RKO (cell line): Measurements from ENCODE around the gene CD160.
"Not testable (repeated sequence)": the region's sequence is repeated elsewhere in the genome, so short reads cannot be mapped to it uniquely, and the experiment has no call there.

ENCODE experiments used
- DNase-seq: peaks from one replicate; pipeline ENCODE4 v3.0.0-alpha.2; 2016; ENCODE audit warnings: low spot score

CD160 gene

DNA sequence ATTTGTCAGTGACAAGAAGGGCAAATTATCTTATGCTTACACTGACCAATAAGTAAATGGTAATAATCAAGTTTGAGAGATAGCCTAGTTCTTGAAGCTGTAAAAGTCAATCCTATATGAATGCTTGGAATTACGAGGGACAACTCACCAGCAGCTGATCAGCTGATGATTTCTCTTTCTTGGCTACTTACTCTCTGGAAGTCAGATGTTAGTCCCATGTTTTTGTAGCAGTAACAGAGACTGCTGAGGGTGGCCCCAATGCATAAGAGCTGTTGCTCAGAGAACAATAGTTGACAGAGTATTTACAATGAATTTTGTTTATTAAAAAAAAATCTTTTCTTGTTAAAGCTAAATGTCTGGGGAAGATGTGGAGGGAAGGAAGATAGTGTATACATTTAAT lies 39.3 kb downstream of the CD160 start:
- DNase-seq, result no peak

DNA sequence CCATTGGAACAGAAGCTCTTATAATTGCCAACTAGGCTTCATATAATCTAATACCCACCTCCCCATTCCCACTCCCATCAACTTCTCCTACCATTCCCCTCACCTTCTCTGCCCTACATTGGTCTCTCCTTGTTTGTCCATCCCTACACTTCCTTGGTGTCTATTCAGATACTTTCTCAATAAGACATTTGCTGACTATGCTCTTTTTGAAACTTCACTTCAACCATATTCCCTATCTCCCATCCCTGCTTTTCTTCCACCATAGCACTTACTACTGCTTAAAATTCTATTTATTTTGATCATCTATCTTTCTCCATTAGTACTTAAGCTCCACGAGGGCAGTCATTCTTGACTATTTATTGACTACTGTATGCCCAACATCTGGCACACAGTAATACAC lies 40.4 kb downstream of the CD160 start:
- no peak for DNase-seq

DNA sequence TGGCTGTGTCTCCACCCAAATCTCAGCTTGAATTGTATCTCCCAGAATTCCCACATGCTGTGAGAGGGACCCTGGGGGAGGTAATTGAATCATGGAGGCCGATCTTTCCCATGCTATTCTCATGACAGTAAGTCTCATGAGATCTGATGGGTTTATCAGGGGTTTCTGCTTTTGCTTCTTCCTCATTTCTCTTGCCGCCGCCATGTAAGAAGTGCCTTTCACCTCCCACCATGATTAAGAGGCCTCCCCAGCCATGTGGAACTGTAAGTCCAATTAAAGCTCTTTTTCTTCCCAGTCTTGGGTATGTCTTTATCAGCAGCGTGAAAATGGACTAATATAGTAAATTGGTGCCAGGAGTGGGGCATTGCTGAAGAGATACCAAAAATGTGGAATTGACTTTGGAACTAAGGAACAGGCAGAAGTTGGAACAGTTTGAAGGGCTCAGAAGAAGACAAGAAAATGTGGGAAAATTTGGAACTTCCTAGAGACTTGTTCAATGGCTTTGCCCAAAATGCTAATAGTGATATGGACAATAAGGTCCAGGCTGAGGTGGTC lies 41.2 kb downstream of the CD160 start:
- DNase-seq, result not testable (repeated sequence)

DNA sequence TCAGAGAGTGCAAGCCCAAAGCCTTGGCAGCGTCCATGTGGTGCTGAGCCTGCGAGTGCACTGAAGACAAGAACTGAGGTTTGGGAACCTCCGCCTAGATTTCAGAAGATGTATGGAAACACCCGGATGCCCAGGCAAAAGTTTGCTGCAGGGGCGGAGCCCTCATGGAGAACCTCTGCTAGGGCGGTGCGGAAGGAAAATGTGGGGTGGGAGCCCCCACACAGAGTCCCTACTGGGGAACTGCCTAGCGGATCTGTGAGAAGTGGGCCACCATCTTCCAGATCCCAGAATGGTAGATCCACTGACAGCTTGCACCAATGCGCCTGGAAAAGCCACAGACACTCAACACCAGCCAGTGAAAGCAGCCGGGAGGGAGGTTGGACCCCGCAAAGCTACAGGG lies 42.2 kb downstream of the CD160 start:
- not testable (repeated sequence) for DNase-seq

DNA sequence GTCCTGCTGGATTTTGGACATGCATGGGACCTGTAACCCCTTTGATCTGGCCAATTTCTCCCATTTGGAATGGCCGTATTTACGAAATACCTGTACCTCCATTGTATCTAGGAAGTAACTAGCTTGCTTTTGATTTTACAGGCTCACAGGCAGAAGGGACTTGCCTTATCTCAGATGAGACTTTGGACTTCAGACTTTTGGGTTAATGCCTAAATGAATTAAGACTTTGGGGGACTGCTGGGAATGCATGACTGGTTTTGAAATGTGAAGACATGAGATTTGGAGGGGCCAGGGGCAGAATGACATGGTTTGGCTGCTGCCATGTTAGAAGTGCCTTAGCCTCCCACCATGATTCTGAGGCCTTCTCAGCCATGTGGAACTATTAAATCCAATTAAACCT lies 42.7 kb downstream of the CD160 start:
- DNase-seq, result not testable (repeated sequence)

DNA sequence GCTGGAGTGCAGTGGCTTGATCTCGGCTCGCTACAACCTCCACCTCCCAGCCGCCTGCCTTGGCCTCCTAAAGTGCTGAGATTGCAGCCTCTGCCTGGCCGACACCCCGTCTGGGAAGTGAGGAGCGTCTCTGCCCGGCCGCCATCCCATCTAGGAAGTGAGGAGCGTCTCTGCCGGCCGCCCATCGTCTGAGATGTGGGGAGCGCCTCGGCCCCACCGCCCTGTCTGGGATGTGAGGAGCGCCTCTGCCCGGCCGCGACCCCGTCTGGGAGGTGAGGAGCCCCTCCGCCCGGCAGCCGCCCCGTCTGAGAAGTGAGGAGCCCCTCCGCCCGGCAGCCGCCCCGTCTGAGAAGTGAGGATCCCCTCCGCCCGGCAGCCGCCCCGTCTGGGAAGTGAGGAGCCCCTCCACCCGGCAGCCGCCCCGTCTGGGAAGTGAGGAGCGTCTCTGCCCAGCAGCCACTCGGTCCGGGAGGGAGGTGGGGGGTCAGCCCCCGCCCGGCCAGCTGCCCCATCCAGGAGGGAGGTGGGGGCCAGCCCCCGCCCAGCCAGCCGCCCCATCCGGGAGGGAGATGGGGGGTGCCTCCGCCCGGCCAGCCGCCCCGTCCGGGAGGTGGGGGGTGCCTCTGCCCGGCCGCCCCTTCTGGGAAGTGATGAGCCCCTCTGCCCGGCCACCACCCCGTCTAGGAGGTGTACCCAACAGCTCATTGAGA lies 45.1 kb downstream of the CD160 start:
- not testable (repeated sequence) for DNase-seq

DNA sequence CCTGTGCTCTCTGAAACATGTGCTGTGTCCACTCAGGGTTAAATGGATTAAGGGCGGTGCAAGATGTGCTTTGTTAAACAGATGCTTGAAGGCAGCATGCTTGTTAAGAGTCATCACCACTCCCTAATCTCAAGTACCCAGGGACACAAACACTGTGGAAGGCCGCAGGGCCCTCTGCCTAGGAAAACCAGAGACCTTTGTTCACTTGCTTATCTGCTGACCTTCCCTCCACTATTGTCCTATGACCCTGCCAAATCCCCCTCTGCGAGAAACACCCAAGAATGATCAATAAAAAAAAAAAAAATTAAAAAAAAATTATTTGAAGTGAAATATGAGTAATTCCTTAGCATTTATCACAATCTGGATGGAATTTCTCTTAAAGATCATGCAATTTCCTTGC lies 45.8 kb downstream of the CD160 start:
- not testable (repeated sequence) for DNase-seq

DNA sequence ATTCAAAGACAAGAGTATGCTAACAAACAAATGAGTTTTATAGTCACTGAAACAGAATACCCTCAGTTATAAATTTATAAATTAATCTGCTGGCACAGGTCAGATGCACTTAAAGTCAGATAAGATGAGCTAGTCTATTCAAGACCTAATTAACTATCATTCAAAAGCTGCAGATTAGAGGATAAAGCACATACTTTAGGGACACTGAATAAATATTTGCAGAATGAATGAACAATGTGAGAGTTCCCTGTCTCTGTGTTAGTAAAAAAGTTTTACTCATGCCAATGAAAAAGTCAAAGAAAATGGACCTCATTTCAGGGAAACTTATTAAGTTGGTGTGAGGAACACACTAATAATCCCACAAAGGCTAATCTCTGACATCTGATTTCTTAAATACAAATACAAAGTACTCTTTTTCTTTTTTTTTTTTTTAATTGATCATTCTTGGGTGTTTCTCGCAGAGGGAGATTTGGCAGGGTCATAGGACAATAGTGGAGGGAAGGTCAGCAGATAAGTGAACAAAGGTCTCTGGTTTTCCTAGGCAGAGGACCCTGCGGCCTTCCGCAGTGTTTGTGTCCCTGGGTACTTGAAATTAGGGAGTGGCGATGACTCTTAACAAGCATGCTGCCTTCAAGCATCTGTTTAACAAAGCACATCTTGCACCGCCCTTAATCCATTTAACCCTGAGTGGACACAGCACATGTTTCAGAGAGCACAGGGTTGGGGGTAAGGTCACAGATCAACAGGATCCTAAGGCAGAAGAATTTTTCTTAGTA lies 46.5 kb downstream of the CD160 start:
- not testable (repeated sequence) for DNase-seq

DNA sequence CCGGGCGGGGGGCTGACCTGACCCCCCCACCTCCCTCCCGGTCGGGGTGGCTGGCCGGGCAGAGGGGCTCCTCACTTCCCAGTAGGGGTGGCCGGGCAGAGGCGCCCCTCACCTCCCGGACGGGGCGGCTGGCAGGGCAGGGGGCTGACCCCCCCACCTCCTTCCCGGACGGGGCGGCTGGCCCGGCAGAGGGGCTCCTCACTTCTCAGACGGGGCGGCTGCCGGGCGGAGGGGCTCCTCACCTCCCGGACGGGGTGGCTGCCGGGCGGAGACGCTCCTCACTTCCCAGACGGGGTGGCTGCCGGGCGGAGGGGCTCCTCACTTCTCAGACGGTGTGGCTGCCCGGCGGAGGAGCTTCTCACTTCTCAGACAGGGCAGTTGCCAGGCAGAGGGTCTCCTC lies 47.6 kb downstream of the CD160 start:
- DNase-seq, result not testable (repeated sequence)

DNA sequence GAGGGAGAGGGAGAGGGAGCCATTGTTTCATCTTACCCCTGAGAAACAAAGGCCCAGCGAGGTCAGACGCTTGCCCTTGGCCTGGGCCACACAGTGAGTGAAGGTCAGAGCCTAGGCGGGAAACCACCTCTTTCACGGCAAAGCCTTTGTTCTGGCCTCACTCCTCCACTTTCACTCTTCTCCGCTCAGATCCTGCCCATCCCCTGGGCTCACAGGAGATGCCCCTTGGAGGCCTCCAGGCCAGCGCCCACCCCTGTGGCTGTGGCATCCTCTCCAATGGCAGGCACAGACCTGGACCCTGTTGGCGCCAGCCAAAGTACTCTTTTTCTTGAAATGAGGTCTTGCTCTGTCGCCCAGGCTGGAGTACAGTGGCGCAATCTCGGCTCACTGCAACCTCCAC lies 48.7 kb downstream of the CD160 start:
- not testable (repeated sequence) for DNase-seq

DNA sequence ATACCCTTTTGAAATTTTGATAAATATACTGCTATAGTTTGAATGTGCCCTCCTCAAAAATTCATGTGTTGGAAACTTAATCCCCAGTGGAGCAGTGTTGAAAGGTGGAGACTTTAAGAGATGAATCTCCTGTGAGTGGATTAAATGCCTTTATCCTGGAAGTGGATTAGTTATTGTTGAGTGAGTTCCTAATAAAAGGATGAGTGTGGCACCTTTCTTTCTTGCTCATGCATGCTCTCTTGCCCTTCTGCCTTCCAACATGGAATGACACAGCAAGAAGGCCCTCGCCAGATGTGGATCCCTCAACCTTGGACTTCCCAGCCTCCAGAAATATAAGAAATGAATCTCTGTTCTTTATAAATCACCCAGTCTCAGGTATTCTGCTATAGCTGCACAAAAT lies 51.8 kb downstream of the CD160 start:
- DNase-seq, result no peak

DNA sequence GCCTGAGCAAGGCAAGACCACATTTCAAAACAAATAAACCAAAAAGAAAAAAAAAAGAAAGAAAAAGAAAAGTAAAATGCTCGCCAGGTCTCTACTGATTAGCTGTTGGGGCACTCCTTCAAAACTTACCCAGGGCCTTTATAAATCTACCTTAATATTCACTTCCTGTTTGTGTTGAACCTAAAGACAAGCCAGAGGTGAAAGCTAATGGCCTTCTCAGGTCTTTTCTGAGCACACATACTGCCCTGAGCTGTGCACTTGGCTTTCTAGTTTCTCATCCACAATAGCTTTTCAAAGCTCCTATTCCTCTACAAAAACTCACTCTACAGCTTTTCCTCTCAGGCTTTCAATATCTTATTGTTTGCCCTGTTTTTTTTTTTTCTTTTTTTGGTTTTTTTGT lies 54.1 kb downstream of the CD160 start:
- DNase-seq, result no peak

DNA sequence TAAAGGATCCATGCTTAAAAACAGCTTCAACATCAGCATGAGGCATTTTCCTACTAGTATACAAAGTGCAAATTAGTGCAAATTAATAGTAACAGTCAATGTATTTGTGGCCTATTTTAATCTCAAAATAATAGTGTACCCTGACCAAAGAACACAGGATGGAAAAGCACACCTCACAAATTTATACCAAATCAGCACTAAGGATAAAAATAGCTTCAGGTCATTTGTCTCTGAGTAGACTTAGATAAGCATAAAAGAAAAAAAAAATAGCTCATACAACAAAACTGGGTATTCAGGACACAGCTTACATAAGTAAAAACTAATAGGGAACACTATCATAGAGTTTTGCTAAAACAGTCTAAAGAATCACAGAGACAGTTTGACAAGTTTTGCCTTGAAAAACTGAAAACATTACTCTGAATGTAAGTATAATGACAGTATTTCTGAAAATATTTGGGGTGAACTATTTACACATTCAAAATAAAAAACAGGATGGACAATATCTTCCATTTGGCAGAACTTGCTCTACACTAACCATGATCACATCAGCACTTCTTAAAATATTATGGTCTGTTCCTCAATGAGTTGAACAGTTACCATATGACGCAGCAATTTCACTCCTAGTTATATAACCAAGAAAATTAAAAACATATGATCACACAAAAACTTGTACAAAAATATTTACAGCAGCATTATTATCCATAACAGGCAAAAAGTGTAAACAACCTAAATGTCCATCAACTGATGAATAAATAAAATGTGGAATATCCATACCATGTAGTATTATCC lies 58.3 kb downstream of the CD160 start:
- DNase-seq, result no peak

DNA sequence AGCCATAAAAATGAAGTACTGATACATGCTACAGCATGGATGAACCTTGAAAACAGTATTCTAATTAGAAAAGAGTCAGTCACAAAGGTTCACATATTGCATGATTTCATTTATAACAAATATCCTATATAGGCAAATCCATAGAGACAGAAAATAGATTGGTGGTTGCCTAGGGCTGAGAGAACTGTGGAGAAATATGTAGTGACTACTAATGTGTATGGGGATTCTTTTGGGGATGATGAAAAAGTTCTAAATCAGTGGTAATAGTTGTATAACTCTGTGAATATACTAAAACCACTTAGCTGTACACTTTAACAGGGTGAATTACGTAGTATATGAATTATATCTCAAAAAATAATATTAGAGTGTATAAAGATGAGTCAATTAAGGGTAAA lies 58.8 kb downstream of the CD160 start:
- DNase-seq, result no peak

DNA sequence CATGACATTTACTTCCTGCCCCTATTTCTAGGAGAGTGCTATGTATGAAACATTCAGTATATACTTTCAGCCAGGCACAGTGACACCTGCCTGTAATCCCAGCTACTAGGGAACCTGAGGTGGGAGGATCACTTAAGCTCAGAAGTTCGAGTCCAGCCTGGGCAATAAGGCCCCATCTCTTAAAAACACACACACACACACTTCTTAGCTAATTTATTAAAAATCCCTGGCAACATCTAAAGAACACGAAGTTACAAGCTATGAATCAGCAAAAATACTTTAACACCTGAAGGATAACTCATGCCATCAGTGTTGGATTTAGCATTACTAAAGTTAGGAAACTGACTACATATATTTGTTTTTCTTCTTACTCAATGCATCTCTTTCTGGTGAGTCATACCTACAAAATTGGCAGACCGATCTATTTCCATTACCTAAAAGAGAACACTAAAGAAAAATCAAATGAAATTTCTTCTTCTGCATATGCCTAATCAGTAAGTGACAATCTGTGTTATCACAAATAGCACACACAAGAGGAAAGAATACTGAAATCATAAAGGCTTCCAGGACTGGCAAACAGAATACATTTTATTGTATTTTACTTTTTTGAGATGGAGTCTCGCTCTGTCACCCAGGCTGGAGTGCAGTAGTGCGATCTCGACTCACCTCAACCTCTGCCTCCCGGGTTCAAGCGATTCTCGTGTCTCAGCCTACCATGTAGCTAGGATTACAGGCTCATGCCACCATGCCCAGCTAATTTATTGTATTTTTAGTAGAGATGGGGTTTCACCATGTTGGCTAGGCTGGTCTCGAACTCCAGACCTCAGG lies 63.2 kb downstream of the CD160 start:
- DNase-seq, result peak; percentile 89

DNA sequence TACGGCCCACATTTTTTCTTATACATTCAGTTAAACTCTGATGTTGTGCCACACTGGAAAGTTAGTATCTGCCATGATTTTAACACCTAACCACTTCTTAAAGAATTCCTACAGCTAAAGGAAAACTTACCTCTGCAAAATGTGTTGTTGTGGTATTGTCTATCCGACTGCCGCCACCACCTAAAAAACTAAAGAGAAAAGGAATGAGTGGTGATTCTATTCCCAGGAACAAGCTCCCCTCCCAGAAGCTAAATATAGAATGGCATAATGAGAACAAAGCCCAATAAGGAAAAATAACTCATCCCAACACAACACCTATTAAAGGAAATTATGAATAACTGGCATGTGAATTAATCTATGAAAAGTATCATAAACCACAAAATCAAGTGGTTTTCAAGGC lies 65.1 kb downstream of the CD160 start:
- DNase-seq, result no peak

DNA sequence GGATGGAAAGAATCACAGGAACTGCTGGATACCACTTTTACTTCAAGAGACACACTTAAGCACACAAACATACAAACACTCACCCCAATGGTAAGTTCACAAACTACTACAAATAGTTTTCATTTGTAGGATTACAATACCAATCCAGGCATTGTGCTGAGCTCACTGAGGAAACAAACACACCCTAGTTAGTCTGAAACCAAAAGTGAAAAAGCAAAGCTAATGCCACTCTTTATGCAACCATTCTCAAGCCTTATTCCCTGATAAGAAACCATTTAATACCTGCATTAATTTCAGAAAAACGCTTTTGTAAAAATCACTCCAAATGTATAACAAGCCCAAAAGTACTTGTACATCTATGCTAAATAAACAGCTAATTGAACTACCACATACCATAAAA lies 66.2 kb downstream of the CD160 start:
- no peak for DNase-seq

DNA sequence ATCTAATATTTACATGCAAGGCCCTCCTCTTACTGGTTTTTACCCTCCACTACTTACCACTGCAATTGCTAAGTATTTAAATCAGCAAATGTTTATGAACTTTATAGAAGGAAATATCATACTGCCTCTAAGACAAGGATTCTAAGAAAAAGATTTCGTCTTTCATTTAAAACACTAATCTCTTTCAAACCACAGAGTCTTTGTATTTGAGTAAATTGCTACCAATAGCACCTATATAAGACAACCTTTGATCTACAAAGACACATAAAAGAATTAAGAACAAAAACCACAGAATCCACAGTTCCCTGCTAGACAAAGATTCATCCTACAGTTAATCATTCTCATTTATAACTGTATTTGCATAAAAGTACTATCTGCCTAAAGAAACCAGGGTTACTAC lies 67.0 kb downstream of the CD160 start:
- no peak for DNase-seq

DNA sequence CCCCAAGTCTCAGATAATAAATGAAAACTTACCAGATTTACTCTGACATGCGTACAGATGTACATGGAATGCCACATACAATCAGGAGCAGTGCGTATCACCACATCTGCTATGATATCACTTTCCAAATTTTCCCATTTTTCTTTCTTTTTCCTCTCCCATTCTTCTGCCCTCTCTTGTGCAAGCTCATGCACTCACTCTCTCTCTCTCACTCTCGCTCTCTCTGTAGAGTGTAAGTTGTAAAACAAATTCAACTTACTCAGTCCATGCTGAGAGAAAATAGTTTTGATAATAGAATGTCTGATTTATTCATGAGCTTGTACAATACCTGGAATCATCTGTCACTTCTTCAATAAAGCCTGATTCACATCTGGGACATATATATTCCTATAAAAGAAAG lies 69.3 kb downstream of the CD160 start:
- DNase-seq, result no peak
